GM19324 (cell line): ENCODE data around the gene CD2AP.

ENCODE experiments used
- ATAC-seq: cut with Tn5 transposase; IDR thresholded peaks from one replicate; pipeline ENCODE4 v1.9.1; 2021; ENCODE audit warnings: mild to moderate bottlenecking, moderate library complexity; ENCODE audit not compliant: unreplicated experiment, low FRiP score

The CD2AP gene

DNA sequence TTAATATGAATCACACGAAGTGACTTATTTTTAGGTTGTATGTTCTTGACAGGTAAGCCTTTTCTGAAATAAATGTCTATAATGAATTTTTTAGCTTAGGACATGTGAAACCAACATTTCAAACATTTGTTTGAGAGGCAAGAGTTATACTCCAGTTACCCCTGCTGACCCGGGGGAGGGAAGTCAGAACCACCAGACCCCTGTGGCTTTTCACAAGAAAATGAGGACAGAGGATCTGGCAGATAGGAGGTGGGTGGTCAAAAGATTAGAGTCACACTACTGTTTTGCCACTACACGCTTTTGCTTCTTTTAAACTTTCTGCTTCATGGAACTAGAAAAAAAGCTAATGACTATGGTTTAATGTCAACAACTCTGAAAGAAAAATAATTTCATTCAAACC is 193.3 kb downstream of the CD2AP start:
- ATAC-seq = no peak

DNA sequence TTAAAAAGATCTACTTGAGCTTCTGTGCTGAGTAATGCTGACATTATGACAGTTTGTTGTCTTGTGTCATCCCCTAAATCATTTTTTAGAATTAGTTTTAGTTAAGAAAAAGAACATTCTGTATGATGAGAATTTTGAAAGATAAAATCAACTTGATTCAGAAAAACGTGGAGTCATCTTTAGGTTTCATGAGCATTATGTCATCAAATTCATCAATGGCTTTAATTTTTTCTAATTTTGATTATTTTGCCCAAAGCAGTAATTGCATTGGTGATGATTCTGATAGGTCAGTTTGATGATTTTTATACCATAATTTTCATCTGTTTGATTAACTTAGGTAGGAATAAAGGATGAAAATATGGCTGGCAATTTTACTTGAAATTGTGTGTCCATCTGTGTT is 194.2 kb downstream of the CD2AP start:
- ATAC-seq = no peak

DNA sequence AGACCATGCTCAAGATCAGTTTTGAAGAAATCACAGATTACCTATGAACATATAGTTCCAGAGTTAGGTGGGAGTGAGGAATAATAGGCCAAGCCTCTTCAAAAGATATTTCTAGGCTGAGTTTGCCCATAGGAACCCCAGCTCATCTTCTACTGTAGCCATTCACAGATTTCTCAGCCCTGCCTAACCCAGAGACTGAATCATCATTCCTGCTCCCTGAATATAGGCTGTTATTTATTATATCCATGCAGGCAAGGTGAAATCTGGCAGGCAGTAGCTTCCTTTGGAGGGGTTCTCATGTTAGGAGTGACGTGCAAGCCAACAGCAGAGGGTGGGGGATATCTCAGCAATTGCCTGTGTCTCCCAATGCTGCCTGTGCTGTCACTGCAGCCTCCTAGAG is 195.2 kb downstream of the CD2AP start:
- no peak for ATAC-seq

DNA sequence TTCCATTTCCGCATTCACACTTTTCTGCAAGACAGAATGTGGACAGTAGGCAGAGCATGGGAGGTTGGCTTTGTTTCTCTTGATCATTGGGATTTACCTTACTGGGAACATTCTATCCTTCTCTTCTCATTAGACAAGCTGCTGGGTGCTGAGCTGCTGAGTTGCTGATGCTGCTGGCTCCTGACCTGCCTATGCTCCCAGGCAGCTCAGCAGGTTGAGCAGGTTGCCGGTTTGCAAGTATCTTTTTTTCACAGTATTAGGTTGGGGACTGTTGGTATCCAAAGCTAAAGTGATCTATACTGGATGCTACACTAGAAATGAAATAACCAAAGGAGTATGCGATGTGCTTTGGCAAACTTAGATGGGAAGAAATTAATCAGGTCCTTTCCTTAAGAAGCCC is 197.1 kb downstream of the CD2AP start:
- no peak for ATAC-seq
